Sigmoid colon (tissue), 4 donors: ENCODE results near the gene MGMT.

Experiments
- CTCF ChIP-seq, 4 experiments: fragments of 450-650 bp in 3 of 4; fragments of 200-600 bp in 1 of 4; IDR thresholded peaks; one replicate each; pipeline ENCODE4 v1.5.1; 2016 to 2019; ENCODE audit warnings: antibody characterized with exemption in 4 of 4, mild to moderate bottlenecking in 3 of 4, moderate library complexity in 2 of 4
- EP300 ChIP-seq, 4 donors: sonication (generic); formaldehyde crosslinking; IDR thresholded peaks; one replicate each; pipeline ENCODE4 v1.6.1; 2017; ENCODE audit warnings: antibody characterized with exemption in 4 of 4
- POLR2A ChIP-seq, 2 donors: fragments of 450-650 bp; IDR thresholded peaks; one replicate each; pipeline ENCODE4 v1.6.1; 2016; ENCODE audit warnings: antibody characterized with exemption in 2 of 2, mild to moderate bottlenecking in 2 of 2, moderate library complexity in 2 of 2

- no peak for TF ChIP-seq EP300 (IDR thresholded peaks at IDR 0.05)
- TF ChIP-seq CTCF (IDR thresholded peaks at IDR 0.05): no peak
- no peak for TF ChIP-seq POLR2A (IDR thresholded peaks at IDR 0.05)
Measured at GRCh38 chr10:129477051-129477450, 10.0 kb downstream of the MGMT start.
